Limb (tissue), 2 donors: ENCODE measurements around the gene IQUB.
"Not testable (repeated sequence)": the region's sequence is repeated elsewhere in the genome, so short reads cannot be mapped to it uniquely, and the experiment has no call there.

Experiments used
- DNase-seq, 2 donors: peaks; one replicate each; pipeline ENCODE4 v3.0.0-alpha.2; 2016; ENCODE audit errors: extremely low spot score in 2 of 2

Gene IQUB

DNA sequence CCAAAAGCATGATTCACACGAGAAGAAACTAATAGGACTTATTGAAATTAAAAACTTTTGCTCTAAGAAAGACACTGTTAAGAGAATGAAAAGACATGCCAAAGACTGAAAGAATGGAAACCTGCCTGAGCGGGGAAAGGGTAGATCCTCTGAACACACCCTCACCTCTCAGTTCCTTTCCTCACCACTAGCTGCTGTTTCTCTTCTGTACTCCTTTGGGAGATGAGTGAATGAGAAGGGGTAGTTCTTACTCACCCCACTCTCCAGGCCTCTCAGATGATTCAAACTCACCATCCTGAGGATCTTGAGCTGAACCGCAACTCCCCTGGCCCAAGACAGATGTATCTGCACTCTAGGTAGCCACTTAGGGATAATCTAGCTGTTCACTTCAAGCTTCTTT, 41.9 kb downstream of the IQUB start:
- DNase-seq = no peak

DNA sequence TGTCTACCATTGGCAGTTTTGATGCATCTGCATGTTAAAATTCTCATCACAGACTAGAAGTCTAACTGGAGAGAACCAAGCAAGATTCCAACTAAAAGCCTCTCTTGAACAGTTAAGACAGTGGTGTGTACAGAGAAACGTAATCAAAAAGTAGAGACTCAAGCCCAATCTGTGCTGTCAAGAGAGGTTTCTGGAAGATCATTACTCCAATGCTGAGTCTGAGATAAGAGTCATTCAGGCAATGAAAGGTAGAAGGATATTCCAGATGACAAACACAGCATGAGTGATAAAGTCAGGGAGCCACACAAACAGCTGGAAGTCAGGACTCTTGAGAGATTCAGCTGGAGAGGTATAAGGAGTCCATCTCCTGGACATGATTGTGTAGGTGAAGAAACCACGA, 48.7 kb downstream of the IQUB start:
- DNase-seq = no peak

DNA sequence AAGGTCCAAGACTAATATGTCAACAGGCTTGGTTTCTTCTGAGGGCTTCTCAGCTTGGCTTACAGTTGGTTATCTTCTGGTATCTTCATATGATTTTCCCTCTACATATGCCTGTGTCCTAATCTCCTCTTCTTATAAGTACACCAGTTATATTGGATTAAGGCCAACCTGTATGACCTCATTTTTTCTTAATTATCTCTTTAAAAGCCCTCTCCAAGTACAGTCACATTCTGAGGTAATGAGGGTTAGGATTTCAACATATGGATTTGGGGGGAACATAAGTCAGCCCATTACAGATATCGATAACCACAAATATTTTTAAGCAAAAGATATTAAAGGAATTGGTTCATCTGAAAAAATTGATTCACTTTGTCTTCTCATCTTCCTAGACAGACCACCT, 49.2 kb downstream of the IQUB start:
- no peak for DNase-seq

DNA sequence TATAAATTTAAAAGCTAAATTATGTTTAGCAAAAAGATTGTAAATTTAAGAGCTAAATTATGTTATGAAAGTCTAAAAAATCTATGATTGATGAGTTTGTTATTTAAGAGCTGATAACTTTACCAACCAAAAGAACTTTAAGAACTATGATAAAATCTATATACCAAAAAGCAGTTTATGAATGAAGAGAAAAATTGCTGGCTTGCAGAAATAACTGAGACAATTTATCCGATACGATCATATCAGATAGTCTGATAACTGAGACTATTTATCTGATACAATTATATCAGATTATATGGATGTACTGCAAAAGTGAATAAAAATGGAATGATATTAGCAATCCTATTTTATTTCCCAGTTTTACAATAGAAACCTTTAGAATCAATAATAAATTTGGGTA, 50.2 kb downstream of the IQUB start:
- no peak for DNase-seq

GRCh38 chr7:123480107-123480506, 54.3 kb downstream of the IQUB start:
- DNase-seq = no peak

DNA sequence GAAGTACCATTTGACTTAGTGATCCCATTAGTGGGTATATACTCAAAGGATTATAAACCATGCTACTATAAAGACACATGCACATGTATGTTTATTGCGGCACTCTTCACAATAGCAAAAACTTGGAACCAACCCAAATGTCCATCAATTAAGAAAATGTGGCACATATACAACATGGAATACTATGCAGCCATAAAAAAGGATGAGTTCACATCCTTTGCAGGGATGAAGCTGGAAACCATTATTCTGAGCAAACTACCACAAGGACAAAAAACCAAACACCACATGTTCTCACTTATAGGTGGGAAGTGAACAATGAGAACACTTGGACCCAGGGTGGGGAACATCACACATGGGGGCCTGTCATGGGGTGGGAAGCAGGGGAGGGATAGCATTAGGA, 56.3 kb downstream of the IQUB start:
- DNase-seq = not testable (repeated sequence)

DNA sequence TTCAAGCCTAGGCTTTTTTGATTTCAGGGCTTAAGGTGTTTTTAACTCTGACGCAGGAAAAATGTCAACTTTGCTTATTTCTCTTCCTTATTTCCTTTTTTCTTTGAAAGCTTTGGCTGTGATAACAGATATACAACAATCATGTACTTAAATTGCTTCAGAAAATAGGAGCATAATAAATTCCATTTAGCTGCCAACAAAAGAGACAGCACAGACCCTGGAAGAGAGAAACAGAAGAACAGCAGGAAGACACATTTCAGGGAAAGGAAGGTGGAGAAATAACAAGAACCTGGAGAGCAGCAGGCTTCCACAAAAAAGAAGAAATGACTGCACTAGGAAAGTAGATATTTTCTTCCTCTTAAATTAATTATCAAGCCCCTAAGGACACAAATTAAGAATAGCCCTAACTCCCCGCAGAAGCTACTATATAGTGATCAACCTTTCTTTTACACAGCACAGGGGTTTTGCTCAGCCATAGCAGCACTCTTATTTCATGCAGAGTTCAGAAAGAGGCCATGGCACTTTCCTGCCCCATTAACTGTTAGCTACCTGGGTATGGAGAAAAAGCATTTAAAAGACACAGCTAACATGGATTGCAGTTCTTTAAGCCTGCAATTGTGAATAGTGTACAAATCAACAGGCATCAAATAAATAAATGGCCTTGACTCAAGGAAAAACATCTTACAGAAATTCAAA, 61.5 kb downstream of the IQUB start:
- no peak for DNase-seq

- no peak for DNase-seq
Observed at GRCh38 chr7:123472327-123472726, 62.1 kb downstream of the IQUB start.

DNA sequence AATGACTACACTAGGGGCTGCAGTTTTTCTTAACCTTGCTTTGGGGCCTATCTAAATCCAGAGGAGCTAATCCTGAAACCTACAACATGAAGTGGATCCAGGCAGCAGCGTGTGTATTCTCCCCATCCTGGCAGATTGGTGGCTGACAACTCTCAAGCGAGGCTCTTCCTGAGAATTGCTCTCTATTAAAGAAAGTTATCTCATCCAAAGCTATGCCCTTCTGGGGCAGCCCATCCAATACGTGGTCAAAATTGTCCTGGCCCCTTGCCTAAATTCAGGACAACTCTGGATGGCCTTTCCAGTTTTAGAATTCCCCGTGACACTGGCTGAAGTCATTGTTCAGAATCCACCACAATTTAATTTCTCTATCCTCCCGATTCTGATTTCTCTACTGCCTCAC, 66.1 kb downstream of the IQUB start:
- DNase-seq = no peak

- DNase-seq = no peak
Observed at GRCh38 chr7:123463890-123464289, 70.5 kb downstream of the IQUB start.

DNA sequence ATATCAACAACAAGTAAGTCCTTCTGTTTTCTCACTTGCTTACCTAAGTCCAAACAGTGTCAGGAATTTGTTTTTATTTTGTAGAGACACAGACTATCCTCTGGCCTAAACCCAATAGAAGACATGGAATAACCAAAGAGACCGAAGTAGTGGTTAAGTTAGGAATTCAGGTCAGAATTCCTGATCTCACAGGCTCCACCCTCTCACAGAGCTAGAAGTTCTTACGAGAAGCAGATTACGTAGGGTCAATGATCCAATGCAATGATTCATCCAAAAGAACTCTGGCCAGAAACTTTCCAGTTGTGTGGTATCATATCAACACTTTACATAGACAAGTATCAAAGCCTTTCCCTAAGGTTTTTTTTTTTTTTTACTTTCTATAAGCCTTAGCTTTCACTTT, 73.8 kb downstream of the IQUB start:
- DNase-seq = no peak

DNA sequence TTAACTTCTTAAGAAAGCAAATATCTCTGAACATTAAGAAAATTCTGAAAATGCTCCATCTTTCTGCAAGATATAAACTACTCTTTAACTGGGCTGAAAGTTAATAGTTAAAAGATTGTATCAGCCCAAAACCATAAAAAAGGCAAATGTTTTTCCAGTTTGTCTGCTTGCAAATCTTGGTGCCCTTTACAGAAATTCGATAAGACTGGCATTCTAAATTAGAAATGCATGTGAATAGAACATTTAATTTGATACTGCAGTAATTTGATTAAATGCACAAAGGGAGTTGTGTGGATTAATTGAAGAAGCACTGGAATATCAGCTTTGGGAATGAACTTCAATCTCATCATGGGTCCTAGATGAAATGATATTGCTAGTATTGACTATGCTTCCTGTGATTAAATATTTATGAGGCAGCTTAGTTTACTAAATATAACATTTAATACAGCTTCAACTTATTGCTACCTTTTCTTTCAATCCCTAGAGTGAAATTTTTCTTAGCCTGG, 78.4 kb downstream of the IQUB start:
- no peak for DNase-seq

DNA sequence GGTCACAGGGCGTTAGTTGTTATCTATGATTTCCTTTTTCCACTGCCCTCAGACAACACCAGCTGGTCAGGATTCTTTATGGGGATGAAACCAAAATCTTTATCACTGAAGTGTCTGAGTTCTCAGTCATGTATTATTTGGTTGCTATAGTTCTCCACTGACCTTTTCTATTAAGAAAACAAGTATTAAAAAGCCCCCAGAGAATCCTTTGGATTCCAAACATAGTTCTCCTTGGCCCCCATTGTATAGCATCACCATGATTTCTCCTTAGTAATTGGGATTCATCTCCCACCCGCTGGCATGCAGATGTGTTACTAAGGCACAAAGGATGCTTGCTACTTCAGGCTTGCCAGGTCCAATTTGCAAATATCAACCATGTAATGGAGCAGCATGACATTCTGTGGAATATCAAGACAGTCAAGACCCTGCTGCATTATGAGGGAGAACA, 94.3 kb downstream of the IQUB start:
- DNase-seq = no peak

GRCh38 chr7:123439191-123439590, 95.2 kb downstream of the IQUB start:
- no peak for DNase-seq

DNA sequence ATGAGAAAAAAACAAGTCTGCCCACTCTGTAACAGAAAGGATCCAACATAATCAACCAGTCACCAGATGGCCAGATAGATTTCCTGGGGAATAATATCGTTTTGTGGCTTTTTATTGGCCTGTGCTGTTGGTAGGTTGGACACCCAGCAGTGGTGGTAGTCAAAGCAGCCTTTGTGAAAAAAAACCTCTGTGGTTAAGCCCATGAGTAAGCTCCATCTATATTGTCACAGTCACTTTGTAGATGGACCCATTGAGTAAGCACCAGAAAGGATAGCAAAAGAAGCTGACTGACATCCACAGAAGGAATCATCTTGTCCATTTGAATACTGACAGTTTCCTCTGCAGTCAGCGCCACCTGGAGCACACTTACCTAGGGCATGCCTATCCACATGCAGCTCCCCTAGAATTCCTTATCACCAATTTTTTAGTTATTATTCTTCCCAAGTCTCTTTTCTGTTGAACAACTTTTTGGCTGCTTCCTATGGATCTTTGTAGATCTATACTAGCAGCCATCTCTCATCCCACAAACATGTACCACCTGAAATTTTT, 96.9 kb downstream of the IQUB start:
- DNase-seq = no peak

- DNase-seq = no peak
Observed at GRCh38 chr7:123435080-123435700, 99.2 kb downstream of the IQUB start.

DNA sequence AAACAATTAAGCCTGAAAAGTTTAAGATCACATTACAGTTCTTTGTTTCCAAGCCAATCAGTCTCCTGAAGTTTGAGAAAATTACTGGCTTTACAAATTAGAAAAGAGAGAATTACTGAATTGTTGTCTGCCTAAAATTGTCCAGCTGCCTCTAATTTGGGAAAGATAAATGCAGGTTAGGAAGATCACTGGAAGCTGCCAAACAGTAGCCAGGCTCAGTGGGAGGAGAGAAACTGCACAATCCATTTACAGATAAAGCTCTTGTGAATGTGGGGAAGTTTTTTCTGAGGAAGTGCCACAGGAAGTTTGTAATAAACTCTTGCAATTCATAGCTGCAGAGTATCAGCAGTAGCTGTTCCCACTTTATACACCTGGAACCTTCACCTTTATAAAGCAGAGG, 100.7 kb downstream of the IQUB start:
- DNase-seq = no peak

- no peak for DNase-seq
Observed at GRCh38 chr7:123432601-123433000, 101.8 kb downstream of the IQUB start.

- DNase-seq = no peak
Observed at GRCh38 chr7:123431075-123431614, 103.2 kb downstream of the IQUB start.

GRCh38 chr7:123425246-123425645, 109.1 kb downstream of the IQUB start:
- no peak for DNase-seq

GRCh38 chr7:123424463-123424862, 109.9 kb downstream of the IQUB start:
- no peak for DNase-seq

GRCh38 chr7:123423622-123424021, 110.8 kb downstream of the IQUB start:
- no peak for DNase-seq

DNA sequence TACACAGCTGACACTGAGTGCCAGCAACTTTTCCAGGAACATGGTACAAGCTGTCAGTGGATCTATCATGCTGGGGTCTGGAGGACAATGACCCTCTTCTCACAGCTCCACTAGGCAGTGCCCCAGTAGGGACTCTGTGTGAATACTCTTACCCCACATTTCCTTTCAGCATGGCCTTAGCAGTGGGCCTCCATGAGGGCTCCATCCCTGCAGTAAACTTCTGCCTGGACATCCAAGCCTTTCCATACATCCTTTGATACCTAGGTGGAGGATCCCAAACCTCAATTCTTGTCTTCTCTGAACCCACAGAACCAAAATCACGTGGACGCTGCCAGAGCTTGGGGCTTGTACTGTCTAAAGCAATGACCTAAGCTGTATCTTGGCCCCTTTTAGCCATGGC, 116.8 kb downstream of the IQUB start:
- DNase-seq = no peak
